GM13977 (cell line): ENCODE results near the gene ATG5.

Experiments used
- DNase-seq: peaks from one replicate; pipeline ENCODE4 v3.0.0; 2012; ENCODE audit warnings: low spot score
- in situ Hi-C: fragments of 300-500 bp; cut with MboI; formaldehyde crosslinking; loops from one replicate; pipeline ENCODE4 v1.12.0; 2022; ENCODE audit warnings: low sequenced_read_pairs, low pct_unique_long_range_greater_than_20kb, mixed read lengths, inconsistent platforms; ENCODE audit not compliant: unreplicated experiment
- TF ChIP-seq, protein P1 (sequence below): IDR thresholded peaks from 2 replicates; pipeline ENCODE4 v1.5.1; 2012; ENCODE audit warnings: mild to moderate bottlenecking, control low read depth; ENCODE audit not compliant: insufficient read depth; ENCODE audit errors: extremely low read depth, missing control alignments

Gene ATG5

DNA sequence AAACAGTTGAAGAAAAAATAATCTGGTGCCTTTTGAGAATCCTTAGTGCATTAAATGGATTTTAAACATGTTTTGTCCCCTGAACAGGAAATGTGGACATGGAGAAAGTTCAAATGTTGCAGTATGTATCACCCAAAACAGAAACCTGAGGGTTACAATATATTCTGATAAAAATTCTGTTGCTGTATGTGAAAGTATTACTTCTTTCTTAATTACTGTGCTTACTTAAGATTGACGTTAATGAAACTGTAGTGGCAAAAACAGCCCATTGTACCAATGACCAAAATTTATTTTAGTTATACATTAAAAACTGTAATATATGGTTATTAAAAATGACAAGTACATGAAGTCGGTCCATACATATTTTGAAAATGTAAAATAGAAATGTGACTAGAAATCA is 138.8 kb downstream of the ATG5 start:
- TF ChIP-seq, protein P1, sequence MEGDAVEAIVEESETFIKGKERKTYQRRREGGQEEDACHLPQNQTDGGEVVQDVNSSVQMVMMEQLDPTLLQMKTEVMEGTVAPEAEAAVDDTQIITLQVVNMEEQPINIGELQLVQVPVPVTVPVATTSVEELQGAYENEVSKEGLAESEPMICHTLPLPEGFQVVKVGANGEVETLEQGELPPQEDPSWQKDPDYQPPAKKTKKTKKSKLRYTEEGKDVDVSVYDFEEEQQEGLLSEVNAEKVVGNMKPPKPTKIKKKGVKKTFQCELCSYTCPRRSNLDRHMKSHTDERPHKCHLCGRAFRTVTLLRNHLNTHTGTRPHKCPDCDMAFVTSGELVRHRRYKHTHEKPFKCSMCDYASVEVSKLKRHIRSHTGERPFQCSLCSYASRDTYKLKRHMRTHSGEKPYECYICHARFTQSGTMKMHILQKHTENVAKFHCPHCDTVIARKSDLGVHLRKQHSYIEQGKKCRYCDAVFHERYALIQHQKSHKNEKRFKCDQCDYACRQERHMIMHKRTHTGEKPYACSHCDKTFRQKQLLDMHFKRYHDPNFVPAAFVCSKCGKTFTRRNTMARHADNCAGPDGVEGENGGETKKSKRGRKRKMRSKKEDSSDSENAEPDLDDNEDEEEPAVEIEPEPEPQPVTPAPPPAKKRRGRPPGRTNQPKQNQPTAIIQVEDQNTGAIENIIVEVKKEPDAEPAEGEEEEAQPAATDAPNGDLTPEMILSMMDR, result no peak
- in situ Hi-C loops, result loop anchor here (10.0 kb wide), 1 partner anchor 92 kb away; no protein-coding TSS in a partner anchor
- DNase-seq, result no peak

- TF ChIP-seq, protein P1, result no peak
- in situ Hi-C loops, result loop anchor here (10.0 kb wide), 1 partner anchor 91 kb away; no protein-coding TSS in a partner anchor
- no peak for DNase-seq
Observed at GRCh38 chr6:106186172-106186571, 139.4 kb downstream of the ATG5 start.

DNA sequence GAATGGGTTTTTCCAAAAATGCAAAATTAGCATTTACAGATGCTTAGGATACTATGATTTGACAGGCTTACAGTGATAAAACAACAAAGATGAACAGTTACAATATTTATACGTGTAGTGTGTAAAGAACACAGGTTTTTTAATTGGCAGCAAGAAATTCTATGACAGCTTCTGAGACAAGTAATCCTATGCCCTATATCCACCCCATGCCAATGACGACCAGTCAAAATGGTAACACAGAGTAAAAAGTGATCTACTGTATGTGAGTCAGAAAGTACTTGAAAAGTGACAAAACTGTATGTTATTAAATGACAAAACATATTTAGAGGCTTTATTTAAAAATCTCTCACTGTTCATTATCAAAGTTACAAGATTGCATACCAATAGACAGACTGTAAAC is 139.9 kb downstream of the ATG5 start:
- no peak for DNase-seq
- in situ Hi-C loops, result loop anchor here (10.0 kb wide), 1 partner anchor 91 kb away; no protein-coding TSS in a partner anchor
- TF ChIP-seq, protein P1, result no peak

GRCh38 chr6:106184629-106185028 is 140.9 kb downstream of the ATG5 start:
- no peak for DNase-seq
- TF ChIP-seq, protein P1, result no peak
- in situ Hi-C loops, result loop anchor here (10.0 kb wide), 1 partner anchor 90 kb away; no protein-coding TSS in a partner anchor

DNA sequence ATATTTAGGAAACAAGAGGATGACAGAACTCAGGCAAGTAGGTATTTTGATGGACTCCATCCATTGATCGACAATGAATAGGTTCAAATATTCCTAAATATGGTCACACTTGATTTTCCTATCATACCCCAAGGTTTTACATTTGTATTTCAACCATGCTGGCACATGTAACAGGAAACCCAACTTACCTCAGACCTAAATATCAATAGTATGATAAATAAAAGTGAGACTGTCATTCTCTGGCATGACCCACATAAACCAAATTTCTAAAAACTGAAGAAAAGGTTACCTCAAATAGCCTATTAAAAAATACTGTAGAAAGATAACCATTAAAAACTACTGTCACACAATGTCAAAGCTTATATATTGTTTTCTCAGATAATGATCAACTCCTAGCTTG is 142.1 kb downstream of the ATG5 start:
- TF ChIP-seq, protein P1, result no peak
- DNase-seq, result no peak
- in situ Hi-C loops, result loop anchor here (10.0 kb wide), 1 partner anchor 89 kb away; no protein-coding TSS in a partner anchor

GRCh38 chr6:106182455-106182854 is 143.1 kb downstream of the ATG5 start:
- TF ChIP-seq, protein P1, result no peak
- in situ Hi-C loops, result loop anchor here (10.0 kb wide), 1 partner anchor 88 kb away; no protein-coding TSS in a partner anchor
- peak; percentile 54 for DNase-seq
